ENCODE results near the gene ERCC4.

ERCC4 gene

GRCh38 chr16:13994239-13995106 lies 74.5 kb downstream of the ERCC4 start:
- no peak for DNase-seq (ENCODE audit: low read depth)

- DNase-seq (ENCODE audit: low read depth): no peak
Observed at GRCh38 chr16:13995194-13995593, 75.2 kb downstream of the ERCC4 start.

GRCh38 chr16:13996778-13997288 lies 76.9 kb downstream of the ERCC4 start:
- no peak for DNase-seq (ENCODE audit: low read depth)

GRCh38 chr16:13997526-13997925 lies 77.6 kb downstream of the ERCC4 start:
- DNase-seq (ENCODE audit: low read depth): no peak

- DNase-seq (ENCODE audit: low read depth): no peak
Observed at GRCh38 chr16:13997933-13998332, 78.0 kb downstream of the ERCC4 start.

GRCh38 chr16:13999071-13999894 lies 79.3 kb downstream of the ERCC4 start:
- no peak for DNase-seq (ENCODE audit: low read depth)

GRCh38 chr16:13999895-14000425 lies 80.0 kb downstream of the ERCC4 start:
- DNase-seq (ENCODE audit: low read depth): no peak

GRCh38 chr16:14001521-14001920 lies 81.6 kb downstream of the ERCC4 start:
- DNase-seq (ENCODE audit: low read depth): no peak

Data from iris pigment epithelial cell (primary cell).